Lower lobe of right lung (tissue), 2 donors: ENCODE data around the gene TBC1D4. TPM values are rescaled to one million over a fixed set of nuclear protein-coding genes. Genes with fewer than 3 reads are reported as not detected.

Experiments
- ATAC-seq, 2 donors: fragments of 200-7000 bp; cut with Tn5 transposase; one replicate each; pipeline ENCODE4 v1.9.1; 2020 to 2022; ENCODE audit warnings: mild to moderate bottlenecking in 2 of 2, moderate library complexity in 2 of 2
- DNase-seq: peaks from one replicate; pipeline ENCODE4 v3.0.0-alpha.2; 2020
- H3K27ac ChIP-seq: fragments of 200-600 bp; one replicate; pipeline ENCODE4 v1.8.0; 2022
- H3K27me3 ChIP-seq: fragments of 200-600 bp; one replicate; pipeline ENCODE4 v1.8.0; 2022; ENCODE audit warnings: low read depth
- H3K36me3 ChIP-seq: fragments of 200-600 bp; one replicate; pipeline ENCODE4 v1.8.0; 2022; ENCODE audit warnings: mild to moderate bottlenecking
- H3K4me1 ChIP-seq: fragments of 200-600 bp; one replicate; pipeline ENCODE4 v1.8.0; 2022
- H3K4me3 ChIP-seq: fragments of 200-600 bp; one replicate; pipeline ENCODE4 v1.8.0; 2022; ENCODE audit warnings: mild to moderate bottlenecking
- H3K9me3 ChIP-seq: fragments of 200-600 bp; one replicate; pipeline ENCODE4 v1.8.0; 2022
- intact Hi-C: fragments of 100-400 bp; cut with DNase I; formaldehyde crosslinking; loops from one replicate; pipeline ENCODE4 v1.11.0; 2022
- total RNA-seq: library from RNA; stranded (reverse); fragmentation: NEBNext Ultra II Directional; extraction: Animal tissue kit (Norgen Biotek cat#: 25700); gene quantifications from one replicate; pipeline ENCODE4 v1.2.1, GENCODE V29; 2021
- TF ChIP-seq, protein P1 (sequence below): fragments of 200-600 bp; IDR thresholded peaks from one replicate; pipeline ENCODE4 v1.8.0; 2022; ENCODE audit warnings: antibody characterized with exemption, mild to moderate bottlenecking
- donor health status: DM: no; HTN: yes; CAD: no; lungs with severe emphysema.

The TBC1D4 gene
- total RNA-seq, 1 donor from 2014 or later, result 30.4 TPM

DNA sequence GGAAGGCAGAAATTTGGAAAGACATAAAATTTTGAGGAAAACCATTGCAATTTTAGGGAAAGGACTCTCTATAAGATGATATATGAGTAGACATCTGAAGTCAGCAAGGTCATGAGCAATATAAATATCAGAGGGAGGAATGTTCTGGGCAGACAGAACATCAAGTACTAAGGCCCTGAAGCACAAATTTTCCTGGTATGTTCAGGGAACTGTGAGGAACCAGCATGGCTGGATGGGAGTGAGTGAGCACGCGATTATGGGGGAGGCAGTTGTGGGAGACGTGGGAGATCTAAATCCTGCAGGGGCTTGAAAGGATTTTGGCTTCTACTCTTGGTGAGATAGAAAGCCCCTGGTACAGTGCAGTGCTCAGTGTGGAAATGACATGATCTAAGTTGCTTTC lies 112.0 kb downstream of the TBC1D4 start:
- intact Hi-C loops, result loop anchor here (10.0 kb wide), 1 partner anchor 105 kb away; no protein-coding TSS in a partner anchor
- ATAC-seq (no peak), DNase-seq (no peak)
- Histone ChIP-seq H3K4me1 (peaks cover 44% of the 10 kb centered on the region), H3K27me3 (no peaks in the 10 kb centered on the region), H3K27ac (no peak overlapping the region), H3K36me3 (no peaks in the 10 kb centered on the region), H3K9me3 (no peaks in the 10 kb centered on the region), H3K4me3 (no peak overlapping the region)
- TF ChIP-seq, protein P1, sequence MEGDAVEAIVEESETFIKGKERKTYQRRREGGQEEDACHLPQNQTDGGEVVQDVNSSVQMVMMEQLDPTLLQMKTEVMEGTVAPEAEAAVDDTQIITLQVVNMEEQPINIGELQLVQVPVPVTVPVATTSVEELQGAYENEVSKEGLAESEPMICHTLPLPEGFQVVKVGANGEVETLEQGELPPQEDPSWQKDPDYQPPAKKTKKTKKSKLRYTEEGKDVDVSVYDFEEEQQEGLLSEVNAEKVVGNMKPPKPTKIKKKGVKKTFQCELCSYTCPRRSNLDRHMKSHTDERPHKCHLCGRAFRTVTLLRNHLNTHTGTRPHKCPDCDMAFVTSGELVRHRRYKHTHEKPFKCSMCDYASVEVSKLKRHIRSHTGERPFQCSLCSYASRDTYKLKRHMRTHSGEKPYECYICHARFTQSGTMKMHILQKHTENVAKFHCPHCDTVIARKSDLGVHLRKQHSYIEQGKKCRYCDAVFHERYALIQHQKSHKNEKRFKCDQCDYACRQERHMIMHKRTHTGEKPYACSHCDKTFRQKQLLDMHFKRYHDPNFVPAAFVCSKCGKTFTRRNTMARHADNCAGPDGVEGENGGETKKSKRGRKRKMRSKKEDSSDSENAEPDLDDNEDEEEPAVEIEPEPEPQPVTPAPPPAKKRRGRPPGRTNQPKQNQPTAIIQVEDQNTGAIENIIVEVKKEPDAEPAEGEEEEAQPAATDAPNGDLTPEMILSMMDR, result no peak

DNA sequence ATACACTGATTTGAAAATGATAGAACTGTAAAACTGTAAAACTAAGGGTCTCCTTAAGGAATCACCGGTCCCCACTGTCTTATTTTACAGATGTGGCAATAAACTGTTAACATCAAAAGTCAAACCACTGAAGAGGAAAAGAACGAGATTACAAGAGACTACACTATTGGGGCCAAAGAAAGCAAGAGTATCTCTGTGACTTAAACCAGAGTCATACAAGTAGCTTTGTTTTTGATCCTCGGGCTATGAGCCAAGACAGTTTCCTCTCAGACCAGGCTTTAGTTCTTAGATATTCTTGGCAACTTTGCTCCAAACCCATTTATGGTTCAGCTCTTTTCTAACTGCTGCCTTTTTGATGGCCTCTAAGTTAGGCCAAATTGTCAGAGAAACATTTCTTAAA lies 113.8 kb downstream of the TBC1D4 start:
- intact Hi-C loops, result no loop called here
- Histone ChIP-seq H3K4me3 (no peak overlapping the region), H3K27me3 (no peaks in the 10 kb centered on the region), H3K27ac (peak overlapping the region; percentile 15), H3K4me1 (peaks cover 41% of the 10 kb centered on the region), H3K36me3 (no peaks in the 10 kb centered on the region), H3K9me3 (no peaks in the 10 kb centered on the region)
- DNase-seq (no peak), ATAC-seq (peak in 1 of 2 donors; percentile 42)
- TF ChIP-seq, protein P1, result no peak

DNA sequence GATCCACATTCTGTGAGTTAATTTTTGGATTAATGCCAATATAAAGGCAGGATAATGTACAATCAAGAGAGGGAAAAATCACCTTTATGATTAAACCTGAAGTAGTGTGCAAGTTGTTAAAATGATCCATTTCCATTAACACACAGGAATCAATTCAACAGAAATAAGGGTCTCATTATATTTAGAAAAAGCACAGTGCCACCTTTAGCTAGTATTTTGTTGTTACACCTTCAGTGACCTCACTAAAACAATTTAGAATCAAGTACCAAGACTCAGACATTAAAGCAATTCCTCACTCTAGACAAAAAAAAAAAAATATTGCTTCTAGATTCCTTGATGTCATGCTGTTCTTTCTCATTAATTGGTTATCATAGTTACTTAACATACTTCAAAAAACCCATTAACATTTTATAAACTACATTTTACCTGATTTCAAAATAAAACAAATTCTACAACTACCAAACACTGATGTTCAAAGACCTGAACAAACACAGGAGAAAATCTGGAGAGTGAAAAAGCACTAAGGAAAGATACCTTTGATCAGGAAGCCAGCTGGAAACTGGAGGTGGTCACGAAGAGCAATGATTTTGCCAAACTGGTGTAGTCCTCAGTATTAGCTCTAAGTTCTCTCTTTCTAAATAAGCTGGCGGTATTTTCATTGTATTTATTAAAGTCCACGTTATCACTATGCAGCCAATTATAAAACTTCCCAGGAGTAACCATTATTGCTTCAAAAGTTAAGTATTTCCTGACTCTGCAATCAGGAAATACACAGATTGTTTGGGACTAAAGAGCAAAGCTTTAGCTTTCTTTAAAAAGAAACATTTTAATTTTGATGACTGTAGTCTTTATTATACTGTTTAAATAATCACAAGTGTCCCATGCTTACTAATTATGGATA lies 115.3 kb downstream of the TBC1D4 start:
- Histone ChIP-seq H3K4me1 (peaks cover 29% of the 10 kb centered on the region), H3K9me3 (no peaks in the 10 kb centered on the region), H3K27me3 (no peaks in the 10 kb centered on the region), H3K4me3 (no peak overlapping the region), H3K27ac (no peak overlapping the region), H3K36me3 (no peaks in the 10 kb centered on the region)
- ATAC-seq (no peak), DNase-seq (no peak)
- intact Hi-C loops, result no loop called here
- TF ChIP-seq, protein P1, result no peak

DNA sequence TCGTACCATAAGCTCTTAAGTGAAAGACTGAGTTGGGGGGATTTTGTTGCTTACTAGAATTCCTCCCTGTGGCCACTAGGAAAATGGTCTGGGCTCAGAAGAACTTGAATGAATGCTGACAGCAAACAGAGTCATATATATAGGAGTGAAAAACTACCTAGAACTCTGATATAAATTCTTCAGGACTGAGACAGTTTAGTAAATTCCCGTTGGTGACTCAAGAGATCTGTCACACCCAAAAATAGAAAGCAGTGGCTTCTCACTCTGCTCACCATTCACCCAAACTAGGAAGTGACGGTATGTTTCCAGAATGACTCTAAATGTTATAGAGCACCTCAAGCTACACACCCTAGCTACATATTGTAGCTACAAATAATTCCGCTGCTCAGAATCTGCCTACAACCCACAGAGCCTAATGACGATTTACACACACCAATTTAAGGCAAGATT lies 116.2 kb downstream of the TBC1D4 start:
- Histone ChIP-seq H3K9me3 (no peaks in the 10 kb centered on the region), H3K27me3 (no peaks in the 10 kb centered on the region), H3K36me3 (no peaks in the 10 kb centered on the region), H3K4me1 (peaks cover 29% of the 10 kb centered on the region), H3K4me3 (no peak overlapping the region), H3K27ac (no peak overlapping the region)
- DNase-seq, result no peak
- intact Hi-C loops, result no loop called here
- peak in 1 of 2 donors; percentile 48 for ATAC-seq
- TF ChIP-seq, protein P1, result no peak

DNA sequence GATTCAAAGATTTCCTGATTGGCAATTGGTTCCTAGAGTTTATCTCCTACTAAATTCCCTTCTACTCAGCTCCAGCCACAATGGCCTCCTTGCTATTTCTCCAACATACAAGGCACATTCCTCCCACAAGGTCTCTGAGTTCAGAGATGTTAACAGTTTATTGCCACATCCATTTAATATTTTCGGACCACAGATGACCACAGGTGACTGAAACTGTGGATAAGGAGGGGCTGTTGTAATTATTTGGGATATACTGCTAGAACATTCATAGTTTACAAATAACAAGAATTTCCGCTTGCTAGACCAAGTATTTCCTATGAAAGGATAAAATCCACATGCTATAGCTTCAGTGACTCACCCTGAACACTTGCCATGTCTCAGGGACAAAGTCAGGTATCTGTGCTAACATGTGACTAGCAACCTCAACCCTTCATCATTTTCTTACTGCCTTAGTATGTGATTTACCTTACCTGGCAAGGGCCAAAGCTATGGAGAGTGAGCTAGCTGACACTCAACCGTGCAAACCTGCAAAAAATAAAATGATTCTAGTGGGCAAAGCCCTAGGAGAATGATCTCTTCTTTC lies 117.7 kb downstream of the TBC1D4 start:
- H3K9me3 ChIP-seq, result no peaks in the 10 kb centered on the region
- peaks cover 29% of the 10 kb centered on the region for H3K4me1 ChIP-seq
- no peak overlapping the region for H3K4me3 ChIP-seq
- intact Hi-C loops, result no loop called here
- no peaks in the 10 kb centered on the region for H3K27me3 ChIP-seq
- TF ChIP-seq, protein P1, result no peak
- H3K36me3 ChIP-seq, result no peaks in the 10 kb centered on the region
- no peak overlapping the region for H3K27ac ChIP-seq
- no peak for ATAC-seq
- no peak for DNase-seq
